GM21381 (cell line): Measurements from ENCODE around the gene KHNYN.

Experiments
- ATAC-seq: cut with Tn5 transposase; IDR thresholded peaks from one replicate; pipeline ENCODE4 v1.9.1; 2021; ENCODE audit warnings: mild to moderate bottlenecking, moderate library complexity; ENCODE audit not compliant: unreplicated experiment

KHNYN gene

DNA sequence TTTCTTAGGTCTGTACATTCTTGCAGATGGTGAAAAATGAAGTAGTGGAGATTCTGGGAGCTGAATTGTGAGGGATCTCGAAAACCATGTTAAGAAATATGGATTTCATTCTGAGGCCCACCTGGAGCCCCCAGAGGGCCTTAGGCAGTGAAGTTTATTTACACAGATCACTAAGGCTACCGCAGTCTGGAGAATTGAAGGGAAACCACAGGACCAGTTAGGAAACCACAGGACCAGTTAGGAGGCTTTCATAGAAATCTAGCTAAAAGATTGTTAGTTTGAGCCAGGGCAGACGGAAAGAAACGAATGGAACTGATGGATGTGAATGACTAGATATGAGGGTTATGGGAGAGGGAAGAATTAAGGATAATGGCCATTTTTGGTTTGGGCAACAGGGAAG is 7.5 kb upstream of the KHNYN start:
- ATAC-seq: no peak

DNA sequence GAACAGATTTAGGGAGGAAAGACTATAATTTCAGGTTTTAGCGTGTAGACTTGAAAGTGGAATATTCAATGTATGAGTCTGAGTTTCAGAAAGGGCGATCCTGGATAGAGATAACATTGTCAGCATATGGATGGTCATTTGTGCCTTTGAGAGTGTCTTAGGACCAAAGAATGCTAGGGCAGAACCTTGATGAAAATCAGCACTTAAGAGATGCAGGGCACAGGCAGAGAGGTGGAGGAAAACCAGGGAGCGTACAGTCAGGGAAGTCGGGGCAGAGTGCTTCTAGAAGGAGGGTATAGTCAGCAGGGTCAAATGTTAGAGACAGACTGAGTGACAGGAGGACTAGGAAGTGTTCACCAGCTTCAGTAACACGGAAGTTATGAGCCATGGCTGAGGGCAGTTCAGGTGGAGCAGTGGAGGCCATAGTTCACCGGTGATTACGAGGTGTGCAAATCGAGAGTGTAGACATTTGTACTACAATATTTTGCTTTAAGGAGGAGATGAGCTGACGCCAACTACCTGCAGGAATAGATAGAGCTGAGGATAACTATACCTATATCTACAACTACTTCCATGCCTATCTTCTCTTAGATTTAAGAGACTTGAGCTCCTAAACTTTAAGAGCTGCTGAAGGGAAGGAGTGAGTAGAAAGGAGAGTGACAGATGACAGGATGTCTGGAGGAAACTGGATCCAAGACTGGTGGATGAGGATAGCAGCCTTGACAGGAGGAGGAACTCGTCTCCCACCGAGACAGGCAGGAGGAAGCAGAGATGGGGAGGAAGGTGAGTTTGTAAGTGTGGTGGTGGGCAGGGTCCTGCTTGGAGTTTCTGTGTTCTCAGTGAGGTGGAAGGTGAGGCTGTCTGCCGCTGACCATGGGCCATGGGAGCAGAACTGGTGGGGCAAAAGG is 6.8 kb upstream of the KHNYN start:
- ATAC-seq: no peak

DNA sequence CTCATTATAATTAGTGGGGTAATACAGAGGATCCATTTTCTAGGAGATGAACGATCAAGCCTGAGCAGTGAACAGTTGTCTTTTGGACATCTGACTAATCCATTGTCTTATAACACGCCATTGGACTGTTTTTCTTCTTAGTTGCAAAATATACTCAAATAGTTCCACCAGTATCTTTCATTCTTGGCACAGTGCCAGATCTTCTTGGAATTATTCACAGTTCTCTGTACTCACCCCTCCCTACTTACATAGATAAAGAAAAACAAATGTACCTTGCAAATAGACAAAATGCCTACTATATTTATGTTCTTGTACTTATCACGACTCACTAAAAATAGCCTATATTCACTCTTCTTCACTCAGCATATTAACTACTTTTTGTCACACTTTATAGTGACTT is 4.0 kb upstream of the KHNYN start:
- no peak for ATAC-seq

DNA sequence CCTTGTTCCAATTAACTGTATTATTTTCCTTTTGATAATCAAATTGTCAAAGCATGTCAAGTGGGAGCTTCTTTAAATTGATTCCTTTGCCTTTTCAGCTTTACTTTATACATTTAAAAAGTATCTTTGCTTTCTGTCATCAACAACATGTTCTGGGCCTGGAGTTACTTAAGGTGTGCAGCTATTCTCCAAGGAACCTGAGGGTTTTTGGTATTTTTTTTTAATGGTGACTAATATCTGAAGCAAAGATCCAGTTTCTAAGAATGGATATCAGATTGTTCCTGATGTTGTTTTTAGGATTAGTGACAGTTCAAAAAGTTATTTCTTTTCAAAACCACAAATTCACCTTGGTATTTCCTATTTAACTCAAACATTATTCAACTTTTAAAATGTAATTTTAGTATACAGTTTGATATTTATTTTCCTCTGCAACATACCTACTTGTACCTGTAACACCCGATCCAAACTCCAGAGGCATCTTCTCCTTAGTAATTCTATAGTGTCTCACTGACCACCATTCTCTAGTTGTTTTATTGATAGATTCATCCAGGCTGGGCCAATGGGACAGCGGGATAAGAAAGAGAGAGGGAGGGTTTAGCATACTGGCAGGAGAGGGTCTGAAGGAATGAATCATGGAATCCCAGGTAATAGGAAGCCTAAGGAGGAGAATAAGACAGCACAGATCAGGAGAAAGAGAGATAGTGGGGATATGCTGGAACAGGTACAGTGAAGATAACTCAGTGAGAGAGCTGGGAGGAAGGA is 3.4 kb upstream of the KHNYN start:
- ATAC-seq: no peak

DNA sequence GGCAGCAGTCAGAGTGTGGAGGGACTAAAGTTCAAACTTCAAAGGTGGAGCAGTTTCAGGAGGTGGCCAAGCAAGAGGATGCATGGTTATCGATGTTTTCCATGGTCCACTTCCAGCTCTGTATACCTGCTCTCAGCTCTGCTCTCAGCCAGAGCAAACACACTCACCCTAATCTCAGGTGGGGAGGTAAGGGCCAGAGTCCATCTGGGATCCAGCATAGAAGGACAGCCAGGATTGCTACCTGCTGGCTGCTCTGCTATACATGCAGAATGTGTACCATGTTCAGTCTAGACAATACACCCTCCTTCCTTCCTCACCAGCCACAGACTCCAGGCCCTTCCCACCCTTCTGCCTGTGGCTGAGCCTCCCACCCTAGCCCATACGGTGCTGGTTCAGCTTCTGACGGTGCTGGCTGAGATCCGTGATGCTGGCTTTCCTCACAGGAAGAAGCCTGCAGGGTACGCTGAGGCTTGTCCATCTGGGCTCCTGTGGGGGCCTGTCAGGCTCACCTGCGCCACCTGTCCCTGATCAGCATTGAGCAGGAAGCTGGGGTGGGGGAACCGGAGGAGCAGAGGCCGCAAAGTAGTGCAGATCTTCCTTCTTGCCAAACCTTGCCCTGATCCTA is 2.7 kb upstream of the KHNYN start:
- no peak for ATAC-seq

DNA sequence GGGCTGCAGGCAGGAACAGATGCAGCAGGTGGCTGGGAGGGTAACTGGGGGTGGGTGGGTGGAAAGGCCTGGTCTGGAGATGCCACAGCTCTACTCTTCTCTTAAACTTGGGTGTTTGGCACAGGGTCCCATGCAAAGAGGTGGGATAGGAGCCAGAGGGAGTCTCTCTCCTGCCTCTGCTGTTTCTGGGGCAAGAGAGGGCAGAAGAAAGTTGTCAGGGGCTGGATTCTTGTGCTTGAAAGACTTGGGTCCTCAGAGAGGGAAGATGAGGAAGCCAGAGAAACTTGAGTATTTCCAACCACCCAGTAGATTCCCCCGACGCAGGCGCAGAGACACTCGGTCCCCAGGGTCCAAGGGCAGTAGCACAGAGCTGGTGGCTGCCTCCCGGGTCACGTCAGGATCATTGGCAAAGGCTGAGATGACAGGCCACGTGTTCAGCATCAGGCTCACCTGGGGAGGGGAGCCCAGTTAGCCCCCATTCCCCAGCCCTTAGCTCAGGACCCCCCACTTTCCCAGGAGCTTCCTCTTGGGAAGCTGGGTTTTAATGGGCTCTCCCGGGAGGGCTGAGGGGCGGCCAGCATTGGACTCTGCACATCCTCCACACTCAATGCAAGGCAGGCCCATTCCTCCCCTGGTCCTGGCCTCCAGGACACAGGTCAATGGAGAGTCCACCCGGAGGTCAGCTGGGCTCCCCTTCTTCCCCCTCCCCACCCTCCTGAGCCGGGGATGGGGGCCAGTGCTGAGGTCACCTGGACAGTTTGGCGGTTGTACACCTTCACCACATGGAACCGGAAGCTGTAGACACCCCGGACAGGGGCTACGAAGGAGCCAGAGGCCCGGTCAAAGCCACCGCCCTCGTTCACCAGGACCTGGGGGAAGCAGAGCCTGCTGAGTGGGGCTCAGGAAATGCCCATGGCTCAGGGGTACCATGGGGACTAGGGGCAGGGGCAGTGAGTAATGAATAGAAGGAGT is 1.9 kb upstream of the KHNYN start:
- no peak for ATAC-seq

DNA sequence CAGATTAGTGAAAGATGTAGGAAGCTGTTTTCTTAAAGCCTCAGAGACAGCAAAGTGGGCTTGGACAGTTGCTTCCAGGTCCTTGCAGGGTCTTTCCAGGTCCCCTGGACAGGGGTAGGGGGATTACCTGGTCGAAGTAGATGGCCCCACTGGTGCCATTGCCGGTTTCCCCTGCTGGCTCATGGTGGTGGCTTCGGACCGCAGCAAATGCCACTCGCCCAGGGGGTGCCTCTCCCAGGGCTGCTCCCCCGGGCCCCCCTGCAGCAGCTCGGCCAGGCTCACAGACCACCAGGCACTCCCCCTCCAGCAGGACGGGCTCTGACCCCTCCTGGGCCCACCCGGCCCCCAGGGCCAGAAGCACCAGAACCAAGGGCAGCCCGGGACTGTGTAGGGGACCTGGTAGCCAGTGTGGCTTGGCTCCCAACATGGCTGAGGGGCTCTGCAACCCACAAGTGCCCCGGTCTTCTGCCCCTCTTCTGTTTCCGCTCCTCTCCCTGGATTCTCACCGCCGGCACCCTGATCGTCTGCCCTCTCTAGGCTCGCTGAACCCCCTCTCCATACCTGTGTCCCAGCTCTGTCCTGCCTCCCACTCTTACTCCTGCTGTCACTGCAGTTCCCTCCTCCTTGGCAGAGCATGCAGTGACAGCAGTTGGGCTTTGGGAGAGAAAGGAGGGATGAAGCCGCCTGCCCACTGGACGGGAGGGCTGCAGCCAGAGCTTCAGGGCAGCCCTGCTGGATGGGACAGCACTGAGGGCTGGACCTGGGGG is 943 bp upstream of the KHNYN start:
- ATAC-seq: no peak

DNA sequence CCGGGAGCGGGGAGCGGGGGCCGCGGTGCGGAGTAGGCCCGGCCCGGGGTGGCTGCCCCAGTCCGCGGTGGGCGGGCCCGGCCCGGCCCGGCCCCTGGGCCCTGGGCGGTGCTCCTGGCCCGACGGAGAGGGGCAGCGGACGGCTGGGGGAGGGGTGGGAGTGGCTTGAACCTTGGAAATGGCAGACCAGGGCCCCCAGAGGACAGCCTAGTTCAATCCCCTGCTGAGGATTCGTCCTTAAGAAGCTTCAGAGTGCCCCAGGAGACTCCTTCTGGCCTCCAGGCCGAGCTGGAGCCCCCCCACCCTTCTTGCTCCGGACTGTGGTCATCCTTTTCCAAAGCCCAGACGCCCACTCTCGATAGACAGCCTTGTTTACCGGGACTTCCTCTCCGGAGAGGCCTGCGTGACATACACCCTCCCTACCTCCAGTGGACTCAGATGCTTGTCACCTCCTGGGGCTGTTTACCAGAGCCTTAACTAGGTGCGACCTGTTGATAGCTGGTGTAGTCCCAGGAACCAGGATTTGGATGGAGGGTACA is 458 bp downstream of the KHNYN start:
- ATAC-seq: peak; percentile 64

DNA sequence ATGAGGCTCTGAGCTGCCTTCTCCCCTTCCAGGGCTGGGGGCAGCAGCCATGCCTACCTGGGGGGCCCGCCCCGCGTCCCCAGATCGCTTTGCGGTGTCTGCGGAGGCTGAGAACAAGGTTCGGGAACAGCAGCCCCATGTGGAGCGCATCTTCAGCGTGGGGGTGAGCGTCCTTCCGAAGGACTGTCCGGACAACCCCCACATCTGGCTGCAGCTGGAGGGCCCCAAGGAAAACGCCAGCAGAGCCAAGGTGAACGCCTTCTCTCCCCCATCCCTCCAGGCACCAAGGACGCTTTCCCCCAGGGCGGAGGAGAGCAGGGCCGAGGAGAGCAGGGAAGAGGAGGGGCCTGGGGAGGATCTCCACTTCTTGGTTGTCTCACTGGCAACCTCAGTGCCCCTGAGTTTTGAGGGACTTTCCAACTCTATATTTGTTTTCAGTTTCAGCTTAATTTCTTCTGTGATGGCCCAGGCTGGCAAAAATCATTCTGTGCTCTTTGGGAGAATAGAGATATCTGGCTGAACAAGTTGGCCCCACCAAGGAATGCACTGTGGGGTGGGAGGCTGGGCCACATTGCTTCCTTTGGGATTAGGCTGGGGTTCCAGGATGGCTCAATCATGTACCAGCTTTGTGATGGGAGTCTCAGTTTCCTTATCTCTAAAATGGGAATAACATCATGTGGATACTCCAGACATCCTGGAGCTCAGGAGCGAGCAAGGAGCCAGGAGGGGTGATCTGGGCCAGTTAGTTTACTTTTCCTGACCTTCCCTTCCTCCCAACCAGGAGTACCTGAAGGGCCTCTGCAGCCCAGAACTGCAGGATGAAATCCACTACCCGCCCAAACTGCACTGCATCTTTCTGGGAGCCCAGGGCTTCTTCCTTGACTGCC is 1.2 kb downstream of the KHNYN start:
- ATAC-seq: no peak

DNA sequence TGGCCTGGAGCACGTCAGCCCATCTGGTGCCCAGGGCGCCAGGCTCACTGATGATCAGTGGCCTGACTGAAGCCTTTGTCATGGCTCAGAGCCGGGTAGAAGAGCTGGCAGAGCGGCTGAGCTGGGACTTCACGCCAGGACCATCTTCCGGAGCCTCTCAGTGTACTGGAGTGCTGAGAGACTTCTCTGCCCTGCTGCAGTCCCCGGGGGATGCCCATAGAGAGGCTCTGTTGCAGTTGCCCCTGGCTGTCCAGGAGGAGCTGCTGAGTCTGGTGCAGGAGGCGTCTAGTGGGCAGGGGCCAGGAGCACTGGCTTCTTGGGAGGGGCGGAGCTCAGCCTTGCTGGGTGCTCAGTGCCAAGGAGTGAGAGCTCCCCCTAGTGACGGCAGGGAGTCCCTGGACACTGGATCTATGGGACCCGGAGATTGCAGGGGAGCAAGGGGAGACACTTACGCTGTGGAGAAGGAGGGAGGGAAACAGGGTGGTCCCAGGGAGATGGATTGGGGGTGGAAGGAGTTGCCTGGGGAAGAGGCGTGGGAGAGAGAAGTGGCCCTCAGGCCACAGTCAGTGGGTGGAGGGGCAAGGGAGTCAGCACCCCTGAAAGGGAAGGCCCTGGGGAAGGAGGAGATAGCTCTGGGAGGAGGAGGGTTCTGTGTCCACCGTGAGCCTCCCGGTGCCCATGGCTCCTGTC is 2.0 kb downstream of the KHNYN start:
- peak; percentile 45 for ATAC-seq

DNA sequence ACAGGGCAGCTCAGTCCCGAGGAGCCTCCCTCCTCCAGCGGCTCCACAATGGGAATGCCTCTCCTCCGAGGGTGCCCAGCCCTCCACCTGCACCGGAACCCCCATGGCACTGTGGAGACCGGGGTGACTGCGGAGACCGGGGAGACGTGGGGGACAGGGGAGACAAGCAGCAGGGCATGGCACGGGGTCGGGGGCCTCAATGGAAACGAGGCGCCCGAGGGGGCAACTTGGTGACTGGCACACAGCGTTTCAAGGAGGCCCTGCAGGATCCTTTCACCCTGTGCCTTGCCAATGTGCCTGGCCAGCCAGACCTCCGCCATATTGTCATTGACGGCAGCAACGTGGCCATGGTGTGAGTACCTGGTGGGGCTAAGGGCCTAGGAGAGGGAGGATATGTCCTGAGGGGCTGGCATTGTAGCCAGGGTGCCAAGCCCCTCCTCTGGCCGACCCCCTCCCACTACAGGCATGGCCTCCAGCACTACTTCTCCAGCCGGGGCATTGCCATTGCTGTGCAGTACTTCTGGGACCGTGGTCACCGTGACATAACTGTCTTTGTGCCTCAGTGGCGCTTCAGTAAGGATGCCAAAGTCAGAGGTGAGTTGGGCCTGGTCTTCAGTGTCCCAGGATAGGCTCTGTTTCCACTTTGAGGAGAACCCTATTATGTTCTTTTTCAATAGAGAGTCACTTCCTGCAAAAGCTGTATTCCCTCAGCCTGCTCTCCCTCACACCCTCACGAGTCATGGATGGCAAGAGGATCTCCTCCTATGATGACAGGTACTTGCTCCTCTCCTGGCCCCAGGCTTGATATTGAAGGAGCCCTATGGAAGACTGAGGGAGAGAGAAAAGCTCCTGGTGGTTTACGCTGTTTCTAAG is 2.7 kb downstream of the KHNYN start:
- no peak for ATAC-seq

DNA sequence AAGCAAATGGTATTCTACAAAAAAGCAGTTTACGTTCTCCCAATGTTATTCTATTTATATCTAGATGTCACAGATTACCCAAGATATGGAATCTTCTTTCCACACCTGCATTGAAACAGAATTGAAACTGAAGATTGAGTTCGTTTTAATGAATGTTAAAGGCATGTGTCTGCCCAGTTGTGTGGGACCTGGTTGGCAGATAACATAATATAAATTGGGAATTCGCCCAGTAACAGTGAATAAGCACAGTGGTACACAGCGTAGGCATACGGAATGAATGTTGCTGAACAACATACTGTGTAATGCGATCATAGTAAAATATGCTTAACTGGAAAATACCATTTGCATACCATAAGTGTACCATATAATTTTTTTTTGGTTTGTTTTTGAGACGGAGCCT is 4.3 kb downstream of the KHNYN start:
- ATAC-seq: no peak

DNA sequence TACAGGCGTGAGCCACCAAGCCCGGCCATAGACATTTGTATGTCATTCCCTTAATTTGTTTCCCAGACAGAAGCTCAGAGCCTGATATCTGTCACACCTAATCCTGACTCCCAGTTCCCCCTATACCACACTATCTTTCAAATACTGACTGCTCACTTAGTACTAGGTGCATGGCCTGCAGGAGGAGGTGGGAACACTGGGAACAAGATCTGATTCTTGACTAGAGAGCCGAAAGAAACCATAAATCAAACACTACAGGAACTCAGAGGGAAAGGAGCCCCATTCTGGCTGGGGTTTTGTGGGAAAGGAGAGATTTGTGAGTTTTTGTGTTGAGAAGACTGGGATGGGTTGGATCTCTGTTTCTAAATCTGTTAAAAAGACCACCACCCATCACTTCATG is 4.9 kb downstream of the KHNYN start:
- no peak for ATAC-seq

DNA sequence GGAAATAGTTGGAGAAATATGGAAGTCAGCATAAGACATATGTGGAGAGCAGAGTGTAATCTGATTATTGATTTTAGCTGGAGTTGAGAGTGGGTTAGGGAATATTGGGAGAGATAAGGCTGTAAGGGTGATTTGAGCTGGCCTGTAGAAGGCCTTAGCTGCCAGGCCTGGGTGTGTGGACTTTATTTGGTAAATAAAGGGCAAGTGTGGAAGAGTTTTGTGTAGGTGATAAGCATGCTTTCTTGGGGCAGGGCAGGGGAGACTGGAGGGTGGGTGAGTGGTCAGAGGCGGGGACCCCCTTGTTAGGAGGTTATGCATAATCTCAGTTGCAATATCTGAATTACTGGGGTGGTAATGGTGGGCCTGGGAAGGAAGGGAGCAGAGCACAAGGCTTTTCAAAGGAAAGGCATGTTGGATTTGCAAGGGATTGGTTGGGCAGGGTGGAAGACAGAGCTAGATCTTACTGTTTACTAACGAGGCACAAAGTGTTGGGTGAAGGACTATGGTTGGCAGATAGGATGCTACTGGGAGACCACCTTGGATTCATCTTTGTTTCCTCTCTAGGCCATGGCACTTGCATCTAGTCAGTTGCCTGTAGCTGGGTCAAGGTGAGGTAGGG is 5.5 kb downstream of the KHNYN start:
- ATAC-seq: no peak

DNA sequence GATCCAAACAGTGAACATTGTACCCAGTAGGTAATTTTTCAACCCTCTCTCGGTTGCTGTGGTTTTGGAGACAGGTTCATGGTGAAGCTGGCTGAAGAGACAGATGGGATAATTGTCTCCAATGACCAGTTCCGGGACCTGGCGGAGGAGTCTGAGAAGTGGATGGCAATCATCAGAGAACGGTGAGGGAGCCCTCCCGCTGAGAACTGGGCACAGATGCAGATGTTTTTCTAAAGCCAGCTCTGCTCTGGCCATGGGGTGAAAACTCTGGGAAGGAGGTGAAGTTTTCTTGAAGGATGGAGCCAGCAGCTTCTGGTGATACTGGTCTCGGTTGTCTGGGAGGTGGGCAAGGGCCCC is 6.2 kb downstream of the KHNYN start:
- ATAC-seq: no peak

DNA sequence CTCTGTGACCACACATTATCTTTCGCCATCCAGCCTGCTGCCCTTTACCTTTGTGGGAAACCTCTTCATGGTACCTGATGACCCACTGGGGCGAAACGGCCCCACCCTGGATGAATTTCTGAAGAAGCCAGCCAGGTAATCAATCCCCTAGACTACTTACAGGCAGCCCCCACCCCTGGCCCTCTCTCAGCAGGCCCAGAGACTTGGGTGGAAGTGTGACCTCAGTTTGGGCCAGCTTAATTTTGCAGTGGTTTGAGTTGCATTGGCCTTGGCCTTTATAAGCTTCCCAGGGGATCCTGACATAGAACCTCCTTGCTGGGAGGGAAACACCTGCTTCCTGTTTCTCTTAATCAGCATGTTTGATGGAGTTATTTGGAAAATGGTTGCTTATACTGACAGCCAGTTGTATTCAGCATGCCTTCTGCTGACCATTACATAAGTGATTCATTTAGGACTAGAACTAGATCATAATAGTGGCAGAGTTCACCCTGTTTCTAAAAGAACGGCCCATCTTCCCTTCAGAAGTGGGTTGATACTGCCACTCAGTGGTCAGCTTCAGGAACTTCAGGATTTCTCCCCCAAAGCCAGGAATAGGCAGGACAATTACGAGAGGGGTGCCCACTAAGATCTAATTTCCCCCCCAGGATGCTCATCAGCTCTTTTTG is 6.7 kb downstream of the KHNYN start:
- ATAC-seq: no peak
